Testis (tissue), 3 donors: Measurements from ENCODE around the gene CD3D. TPM values are rescaled to one million over a fixed set of nuclear protein-coding genes. Genes with fewer than 3 reads are reported as not detected.

Experiments
- DNase-seq: peaks from one replicate; pipeline ENCODE4 v3.0.0-alpha.2; 2019
- H3K27ac ChIP-seq, 2 donors: fragments of 200-600 bp; sonication (generic); one replicate each; pipeline ENCODE4 v1.5.1; 2019
- H3K27me3 ChIP-seq: fragments of 200-600 bp; sonication (generic); one replicate; pipeline ENCODE4 v1.5.1; 2019
- H3K36me3 ChIP-seq: fragments of 200-600 bp; sonication (generic); one replicate; pipeline ENCODE4 v1.5.1; 2017; ENCODE audit warnings: low read depth; ENCODE audit errors: missing control alignments
- H3K4me1 ChIP-seq: fragments of 200-600 bp; sonication (generic); one replicate; pipeline ENCODE4 v1.5.1; 2019
- H3K4me3 ChIP-seq, 2 donors: fragments of 200-600 bp; sonication (generic); one replicate each; pipeline ENCODE4 v1.5.1; 2017 to 2019
- H3K9me3 ChIP-seq: fragments of 200-600 bp; sonication (generic); one replicate; pipeline ENCODE4 v1.5.1; 2017
- CTCF ChIP-seq, 3 experiments: fragments of 450-650 bp in 2 of 3; fragments of 200-600 bp in 1 of 3; sonication (generic) in 1 of 3; IDR thresholded peaks; one replicate each; pipeline ENCODE4 v1.5.1; 2016 to 2019; ENCODE audit warnings: antibody characterized with exemption in 3 of 3, mild to moderate bottlenecking in 2 of 3, moderate library complexity in 1 of 3
- POLR2A ChIP-seq: fragments of 450-650 bp; IDR thresholded peaks from one replicate; pipeline ENCODE4 v1.6.1; 2017; ENCODE audit warnings: antibody characterized with exemption, mild to moderate bottlenecking, moderate library complexity
- WGBS, 2 donors: methylation state at CpG; one replicate each; pipeline ENCODE4 v1.1.5; 2018; 5-methylcytosine and 5-hydroxymethylcytosine counted together
- intact Hi-C: fragments of 100-400 bp; cut with DNase I; formaldehyde crosslinking; loops from one replicate; pipeline ENCODE4 v1.15.1; 2023; ENCODE audit warnings: low total_unique reads
- polyA plus RNA-seq: library from polyadenylated mRNA; stranded (reverse); fragments of 350-450 nt; fragmentation: Illumina TruSeq; extraction: RNeasy Lipid Tissue Mini Kit (QIAGEN cat#74804); gene quantifications from one replicate; pipeline ENCODE4 v1.2.3, GENCODE V29; 2014; ENCODE audit warnings: low read depth, low replicate concordance; ENCODE audit not compliant: insufficient read depth
- total RNA-seq, 2 donors: library from RNA; depleted of rRNA; stranded (reverse); fragments of >200 nt; gene quantifications; one replicate each; pipeline ENCODE4 v1.2.3, GENCODE V29; 2016

The CD3D gene
- total and polyA plus RNA-seq, 3 donors from 2014 or later = 1.8 to 7.2 TPM; not detected in 1

GRCh38 chr11:118375978-118376377 lies 33.5 kb upstream of the CD3D start:
- no peak for DNase-seq
- H3K4me3 ChIP-seq = no peak overlapping the region
- H3K9me3 ChIP-seq = no peaks in the 10 kb centered on the region
- no peaks in the 10 kb centered on the region for H3K4me1 ChIP-seq
- intact Hi-C loops = no loop called here
- no peak overlapping the region for H3K27ac ChIP-seq
- H3K27me3 ChIP-seq = no peaks in the 10 kb centered on the region
- H3K36me3 ChIP-seq = no peaks in the 10 kb centered on the region
- TF ChIP-seq CTCF (IDR thresholded peaks at IDR 0.05) = no peak
- no peak for TF ChIP-seq POLR2A

GRCh38 chr11:118374729-118375128 lies 32.2 kb upstream of the CD3D start:
- no peaks in the 10 kb centered on the region for H3K4me1 ChIP-seq
- H3K9me3 ChIP-seq = no peaks in the 10 kb centered on the region
- no peak overlapping the region for H3K27ac ChIP-seq
- no peak for TF ChIP-seq CTCF (IDR thresholded peaks at IDR 0.05)
- no peak for TF ChIP-seq POLR2A
- DNase-seq = no peak
- WGBS, 2 donors = 77 to 84% methylated on average over 3 of the region's 3 CpGs
- H3K36me3 ChIP-seq = no peaks in the 10 kb centered on the region
- intact Hi-C loops = no loop called here
- no peak overlapping the region for H3K4me3 ChIP-seq
- H3K27me3 ChIP-seq = no peaks in the 10 kb centered on the region

GRCh38 chr11:118373871-118374270 lies 31.4 kb upstream of the CD3D start:
- no peak overlapping the region for H3K4me3 ChIP-seq
- intact Hi-C loops = no loop called here
- H3K9me3 ChIP-seq = no peaks in the 10 kb centered on the region
- H3K36me3 ChIP-seq = no peaks in the 10 kb centered on the region
- no peaks in the 10 kb centered on the region for H3K4me1 ChIP-seq
- no peak for TF ChIP-seq CTCF (IDR thresholded peaks at IDR 0.05)
- no peak for TF ChIP-seq POLR2A
- no peak overlapping the region for H3K27ac ChIP-seq
- DNase-seq = no peak
- 87 to 92% methylated on average over 5 of the region's 5 CpGs for WGBS, 2 donors
- no peaks in the 10 kb centered on the region for H3K27me3 ChIP-seq

GRCh38 chr11:118373263-118373662 lies 30.8 kb upstream of the CD3D start:
- Histone ChIP-seq H3K36me3 (no peaks in the 10 kb centered on the region), H3K27ac (no peak overlapping the region), H3K4me1 (no peaks in the 10 kb centered on the region), H3K9me3 (no peaks in the 10 kb centered on the region), H3K27me3 (no peaks in the 10 kb centered on the region), H3K4me3 (no peak overlapping the region)
- 92 to 100% methylated on average over 2 of the region's 2 CpGs for WGBS, 2 donors
- intact Hi-C loops = no loop called here
- TF ChIP-seq CTCF (IDR thresholded peaks at IDR 0.05) (no peak), POLR2A (no peak)
- DNase-seq = no peak

- H3K9me3 ChIP-seq = no peaks in the 10 kb centered on the region
- no peaks in the 10 kb centered on the region for H3K27me3 ChIP-seq
- no peaks in the 10 kb centered on the region for H3K4me1 ChIP-seq
- DNase-seq = no peak
- H3K27ac ChIP-seq = no peak overlapping the region
- WGBS, 2 donors = 89 to 95% methylated on average over 4 of the region's 4 CpGs
- H3K4me3 ChIP-seq = no peak overlapping the region
- intact Hi-C loops = no loop called here
- no peaks in the 10 kb centered on the region for H3K36me3 ChIP-seq
- TF ChIP-seq POLR2A (no peak), CTCF (IDR thresholded peaks at IDR 0.05) (no peak)
These were observed 28.3 kb upstream of the CD3D start for GRCh38 chr11:118370774-118371173.
